ENCODE results near the gene XAGE1B. TPM values are rescaled to one million over a fixed set of nuclear protein-coding genes. Genes with fewer than 3 reads are reported as not detected.

XAGE1B gene
- total RNA-seq = not detected in 2 replicates

GRCh38 chrX:52516987-52517325 lies at the start of gene XAGE1B:
Gene XAGE1B (minus strand): TSS chrX:52517063. CDS start chrX:52515527, 1,536 bp downstream.

GRCh38 chrX:52495545-52496418 lies 21.1 kb downstream of the XAGE1B start, which contains the start of gene XAGE1A:
Gene XAGE1A (plus strand): TSS chrX:52495808. CDS start chrX:52497362, 1,554 bp downstream.

Other genes with a start within 250 kb of the XAGE1B start
- gene XAGE2, start 148.0 kb downstream of the XAGE1B start, total RNA-seq = not detected in 2 replicates
- gene XAGE1A, start 21.3 kb downstream of the XAGE1B start, total RNA-seq = not detected in 2 replicates
- gene SSX7, start 137.8 kb upstream of the XAGE1B start, total RNA-seq = not detected in 2 replicates
- not detected in 2 replicates for gene SSX2, start 190.1 kb upstream of the XAGE1B start, total RNA-seq
- gene SSX2B, start 234.2 kb upstream of the XAGE1B start, total RNA-seq = not detected in 2 replicates

All from regular cardiac myocyte (primary cell).